Activated effector memory CD4-positive, alpha-beta T cell treated with Interleukin-2 at 50 U/mL for 16 hours (primary cell): Measurements from ENCODE around the gene ZSWIM4.
"Not testable (repeated sequence)": the region's sequence is repeated elsewhere in the genome, so short reads cannot be mapped to it uniquely, and the experiment has no call there.

Source experiments
- DNase-seq: peaks from one replicate; pipeline ENCODE4 v3.0.0-alpha.2; 2020

Gene ZSWIM4

DNA sequence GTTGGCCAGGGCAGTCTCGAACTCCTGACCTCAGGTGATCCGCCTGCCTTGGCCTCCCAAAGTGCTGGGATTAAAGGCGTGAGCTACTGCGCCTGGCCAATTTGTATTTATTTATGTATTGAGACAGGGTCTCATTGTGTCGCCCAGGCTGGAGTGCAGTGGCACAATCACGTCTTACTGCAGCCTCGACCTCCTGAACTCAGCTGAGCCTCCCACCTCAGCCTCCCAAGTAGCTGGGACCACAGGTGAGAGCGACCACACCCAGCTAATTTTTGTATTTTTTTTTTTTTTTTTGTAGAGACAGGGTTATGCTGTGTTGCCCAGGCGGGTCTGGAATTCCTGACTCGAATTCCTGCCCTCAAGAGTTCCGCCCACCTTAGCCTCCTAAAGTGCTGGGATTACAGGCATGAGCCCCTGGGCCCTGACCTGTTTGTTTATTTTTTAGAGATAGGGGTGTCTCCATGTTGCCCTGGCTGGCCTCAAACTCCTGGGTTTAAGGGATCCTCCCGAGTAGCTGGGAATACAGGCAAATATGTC lies 57.0 kb downstream of the ZSWIM4 start:
- not testable (repeated sequence) for DNase-seq

GRCh38 chr19:13856497-13856896 lies 61.3 kb downstream of the ZSWIM4 start:
- no peak for DNase-seq

GRCh38 chr19:13859361-13859880 lies 64.2 kb downstream of the ZSWIM4 start:
- no peak for DNase-seq

- no peak for DNase-seq
Observed at GRCh38 chr19:13860679-13861391, 65.6 kb downstream of the ZSWIM4 start.

DNA sequence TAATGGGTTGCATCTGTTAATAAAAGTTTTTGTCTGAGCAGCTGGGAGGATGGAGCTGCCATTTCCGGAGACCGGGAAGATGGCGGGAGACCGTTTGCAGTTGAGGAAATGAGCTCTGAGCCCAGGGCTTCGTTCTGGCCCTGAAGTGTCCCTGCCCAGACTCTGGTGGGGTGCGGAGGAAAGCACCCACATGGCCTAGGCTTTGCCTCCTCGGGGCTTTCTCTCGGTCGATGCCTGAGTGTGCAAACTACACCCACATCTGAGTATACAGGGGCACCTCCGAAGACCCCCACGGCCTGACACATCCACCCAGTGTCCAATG lies 66.1 kb downstream of the ZSWIM4 start:
- DNase-seq = no peak

GRCh38 chr19:13861714-13862531 lies 66.7 kb downstream of the ZSWIM4 start:
- DNase-seq = peak; percentile 81

DNA sequence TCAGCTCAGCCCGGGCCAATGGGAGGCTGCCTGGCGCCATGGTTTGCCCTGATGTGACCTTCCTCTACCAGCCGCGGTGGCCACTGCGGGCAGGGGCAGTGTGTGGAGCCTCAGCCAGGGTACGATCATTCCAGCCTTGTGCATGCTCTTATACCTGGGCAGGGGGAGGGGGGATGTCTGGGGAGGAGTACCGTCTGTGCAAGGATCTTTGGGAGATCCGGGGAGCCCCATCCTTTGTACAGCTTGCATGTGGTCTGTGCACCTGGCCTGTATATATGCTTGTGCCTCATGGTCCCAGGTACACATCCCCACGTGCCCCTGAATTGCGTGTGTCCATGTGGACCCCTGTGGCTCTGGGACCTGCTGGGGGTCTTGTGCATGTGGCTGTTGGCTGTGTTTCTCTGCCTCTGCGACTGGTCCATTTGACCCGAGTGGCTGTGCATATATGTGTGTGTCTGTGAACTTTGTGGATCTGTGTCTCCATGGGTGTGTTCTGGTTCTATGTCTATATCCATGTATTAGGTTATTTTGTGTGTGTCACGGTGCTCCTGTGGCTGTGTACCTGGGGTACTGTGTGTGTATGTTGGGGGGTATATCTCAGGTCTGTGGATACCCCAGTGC lies 68.9 kb downstream of the ZSWIM4 start:
- DNase-seq = no peak

- no peak for DNase-seq
Observed at GRCh38 chr19:13864667-13865570, 69.7 kb downstream of the ZSWIM4 start.

GRCh38 chr19:13865571-13866462 lies 70.6 kb downstream of the ZSWIM4 start:
- no peak for DNase-seq

DNA sequence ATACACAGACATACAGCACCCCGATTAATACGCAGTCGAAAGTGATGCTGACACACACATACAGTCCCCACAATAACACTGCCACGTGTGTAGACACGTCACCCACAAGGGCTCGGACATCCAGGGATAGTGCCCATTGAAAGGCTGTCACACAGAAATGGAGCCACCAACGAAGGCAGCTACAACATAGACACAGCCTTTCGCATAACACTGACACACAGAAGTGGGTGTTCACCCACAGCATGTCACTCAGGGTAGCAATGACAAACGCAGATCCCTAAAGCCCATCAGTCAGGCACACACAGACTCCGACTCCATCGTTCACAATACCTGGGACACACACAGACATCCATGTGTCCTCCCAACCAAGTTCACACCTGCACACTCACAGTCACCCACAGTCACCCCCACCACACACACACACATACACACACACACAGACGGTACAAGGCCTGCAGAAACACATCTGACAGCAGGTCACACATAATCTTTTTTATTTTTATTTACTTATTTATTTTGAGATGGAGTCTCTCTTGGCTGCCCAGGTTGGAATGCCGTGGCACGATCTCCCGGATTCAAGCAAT lies 71.3 kb downstream of the ZSWIM4 start:
- no peak for DNase-seq

DNA sequence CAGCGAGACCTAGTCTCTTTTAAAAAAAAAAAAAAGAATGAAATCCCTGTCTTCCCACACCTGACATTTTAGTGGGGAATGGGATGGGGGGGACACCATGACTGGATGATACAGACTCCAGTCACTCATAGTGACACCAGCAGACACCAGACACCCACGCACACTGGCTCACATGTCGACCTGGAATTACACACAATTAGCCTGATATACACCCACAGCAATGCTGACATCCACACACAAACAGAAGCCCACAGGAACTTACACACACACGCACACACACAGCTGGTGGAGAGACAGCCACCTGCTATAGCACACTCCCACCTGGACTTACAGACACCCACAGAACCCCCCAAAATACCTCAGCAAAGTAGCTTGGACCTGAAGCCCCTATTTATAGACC lies 73.4 kb downstream of the ZSWIM4 start:
- no peak for DNase-seq

- no peak for DNase-seq
Observed at GRCh38 chr19:13869281-13869680, 74.0 kb downstream of the ZSWIM4 start.

DNA sequence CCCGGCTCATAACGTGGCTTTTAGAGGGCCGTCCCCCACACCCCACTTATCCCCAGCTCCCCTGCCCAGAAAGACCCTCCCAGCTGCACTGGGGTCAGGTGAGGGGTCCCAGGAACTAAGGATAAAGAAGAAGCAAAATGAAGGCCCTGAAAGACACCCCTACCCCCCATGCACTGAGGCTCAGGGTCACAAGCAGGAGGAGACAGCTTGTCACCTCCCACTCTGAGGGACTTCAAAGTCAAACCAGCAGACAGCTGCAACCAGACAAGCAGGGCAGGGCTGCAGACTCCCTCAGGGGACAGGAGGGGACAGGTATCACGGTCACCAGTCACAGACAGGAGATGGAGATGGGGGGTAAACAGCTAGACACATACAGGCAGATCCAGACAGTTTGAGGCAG lies 75.6 kb downstream of the ZSWIM4 start:
- DNase-seq = no peak

DNA sequence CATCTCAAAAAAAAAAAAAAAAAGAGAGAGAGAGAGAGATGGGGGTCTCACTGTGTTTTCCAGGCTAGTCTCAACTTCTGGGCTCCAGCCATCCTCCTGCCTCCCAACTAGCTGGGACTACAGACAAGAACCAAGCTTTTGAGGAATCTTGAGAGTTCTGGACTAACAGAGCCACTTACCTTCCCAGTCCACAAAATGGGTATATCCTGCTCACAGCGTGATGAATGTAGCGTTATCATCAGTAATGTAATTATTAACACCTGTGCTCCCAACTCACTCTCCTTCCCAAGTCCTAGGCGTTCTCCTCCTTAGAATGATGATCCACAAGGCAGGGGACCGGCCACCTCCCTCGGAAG lies 77.1 kb downstream of the ZSWIM4 start:
- DNase-seq = no peak

- DNase-seq = no peak
Observed at GRCh38 chr19:13872695-13873389, 77.6 kb downstream of the ZSWIM4 start.

DNA sequence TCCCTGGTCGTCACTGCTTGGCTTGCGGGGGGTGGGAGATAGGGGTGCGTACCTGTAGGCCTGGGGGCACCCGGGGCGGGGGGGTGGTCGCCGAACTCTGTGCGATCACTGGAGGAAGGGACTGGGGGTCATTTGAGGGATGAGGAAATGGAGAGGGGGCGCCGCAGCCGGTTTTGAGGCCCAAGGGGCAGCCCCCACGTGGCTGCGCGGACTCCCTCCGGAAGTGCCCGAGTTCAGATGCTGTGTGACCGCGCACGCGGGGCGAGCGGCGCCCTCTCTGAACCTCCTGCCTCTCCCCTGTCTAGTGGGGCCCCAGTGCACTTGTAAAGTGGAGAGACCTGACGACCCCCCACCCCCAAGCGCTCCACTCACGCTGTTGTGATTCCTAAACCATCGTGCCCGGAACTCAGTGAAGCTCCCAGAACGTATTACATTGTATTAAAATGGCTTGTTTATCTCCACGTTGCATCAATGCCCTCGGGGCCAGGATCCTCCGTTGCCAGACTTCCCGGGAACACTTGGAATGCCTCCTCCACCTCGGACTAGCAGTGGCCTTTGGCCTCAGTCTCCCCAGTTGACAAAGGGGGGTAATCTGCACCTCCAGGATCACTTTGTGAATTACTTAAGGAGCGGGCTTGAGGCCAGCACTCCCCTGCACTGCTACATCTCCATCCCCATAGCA lies 78.7 kb downstream of the ZSWIM4 start:
- DNase-seq = no peak

GRCh38 chr19:13875824-13876223 lies 80.6 kb downstream of the ZSWIM4 start:
- no peak for DNase-seq

- no peak for DNase-seq
Observed at GRCh38 chr19:13876834-13877233, 81.6 kb downstream of the ZSWIM4 start, which contains the start of gene NANOS3. NANOS3 (plus strand) TSS chr19:13877134; CDS start chr19:13877249, 115 bp downstream.

GRCh38 chr19:13877303-13877702 lies 82.1 kb downstream of the ZSWIM4 start:
- no peak for DNase-seq
